GM19468 (cell line): ENCODE results near the gene ZNF407.

Experiments used
- ATAC-seq: cut with Tn5 transposase; IDR thresholded peaks from one replicate; pipeline ENCODE4 v1.9.1; 2021; ENCODE audit warnings: mild to moderate bottlenecking, moderate library complexity, moderate number of reproducible peaks; ENCODE audit not compliant: unreplicated experiment; ENCODE audit errors: extremely low read depth

The ZNF407 gene

DNA sequence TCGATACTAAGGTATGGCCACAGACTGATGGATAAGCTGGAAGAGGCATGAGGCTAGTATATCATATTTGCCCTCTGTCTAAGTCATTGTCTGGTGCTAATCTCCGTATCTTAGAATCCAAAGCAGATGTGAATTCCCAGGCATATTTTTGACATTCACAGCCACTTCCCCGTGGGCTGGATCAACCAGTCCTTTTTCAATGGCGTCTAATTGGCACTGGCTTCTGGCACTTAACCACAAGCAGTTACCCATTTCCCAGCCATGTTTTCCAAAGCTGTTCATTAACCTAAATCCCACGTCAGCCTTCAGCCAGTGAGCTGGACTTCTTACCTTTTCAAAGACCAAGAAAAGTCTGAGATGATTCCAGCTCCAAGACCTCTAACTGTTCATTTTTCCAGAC, 20.7 kb upstream of the ZNF407 start:
- ATAC-seq, result no peak

GRCh38 chr18:74579496-74580065, 18.1 kb upstream of the ZNF407 start:
- ATAC-seq, result no peak

- no peak for ATAC-seq
Measured at GRCh38 chr18:74582642-74583041, 15.0 kb upstream of the ZNF407 start.

- ATAC-seq, result no peak
Measured at GRCh38 chr18:74587441-74587840, 10.2 kb upstream of the ZNF407 start.

DNA sequence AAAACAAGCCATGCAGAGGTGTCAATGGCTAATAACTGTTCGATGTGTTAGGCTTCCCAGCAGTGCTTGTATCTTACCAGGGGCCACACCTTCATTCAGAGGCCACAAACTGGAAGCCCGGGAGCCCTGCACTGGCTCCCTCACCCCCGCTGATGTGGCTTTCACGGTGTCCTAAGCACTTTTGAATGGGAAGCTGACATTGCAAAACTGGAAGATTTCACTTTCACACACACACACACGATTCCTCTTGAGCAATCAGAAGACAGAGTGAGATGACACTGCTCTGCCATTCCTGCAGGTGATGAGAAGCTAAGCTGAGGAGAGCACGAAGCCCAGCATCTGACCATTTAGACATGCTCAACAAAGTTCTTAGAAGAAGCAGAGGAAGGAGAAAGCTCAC, 8.6 kb upstream of the ZNF407 start:
- ATAC-seq, result no peak

DNA sequence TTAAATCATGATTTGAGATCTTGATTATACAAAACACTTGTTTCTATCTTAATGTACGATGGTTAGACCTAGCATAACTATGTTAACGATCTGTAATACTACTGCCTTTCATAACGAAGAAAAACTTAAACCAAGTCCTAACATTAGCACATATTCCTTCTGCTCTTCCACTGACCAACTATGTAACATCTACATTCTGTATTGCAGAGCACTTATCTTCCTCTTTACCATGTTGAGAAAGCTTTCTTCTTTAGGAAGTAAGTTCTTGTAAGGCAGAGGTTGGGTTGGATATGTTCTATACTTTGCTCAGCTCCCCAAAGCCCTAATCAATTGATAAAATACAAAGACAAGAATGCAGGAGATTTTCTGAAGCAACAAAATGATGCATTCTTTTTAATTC, 7.9 kb upstream of the ZNF407 start:
- ATAC-seq, result no peak

GRCh38 chr18:74590671-74591070, 7.0 kb upstream of the ZNF407 start:
- no peak for ATAC-seq

DNA sequence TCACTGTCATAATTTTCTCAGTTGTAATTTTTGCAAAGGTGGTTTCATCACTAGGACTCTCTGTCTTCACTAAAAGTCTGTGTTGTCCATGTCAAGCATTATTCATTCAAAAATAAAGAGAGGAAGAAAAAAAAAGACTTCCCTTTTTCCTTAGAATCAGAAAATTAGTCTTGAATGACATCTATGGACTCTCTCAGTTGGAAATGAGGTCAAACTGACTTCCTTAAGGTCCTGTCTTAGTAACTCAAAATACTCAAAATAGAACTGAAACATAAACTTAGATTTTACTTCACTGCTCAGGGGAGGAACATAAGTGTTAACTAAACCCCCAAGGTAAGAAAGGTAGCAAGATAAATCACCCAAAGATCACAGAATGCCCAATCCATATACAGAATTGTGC, 2.2 kb upstream of the ZNF407 start:
- no peak for ATAC-seq

- ATAC-seq, result peak; percentile 10
Measured at GRCh38 chr18:74597034-74597661, 522 bp upstream of the ZNF407 start.

GRCh38 chr18:74598350-74599001, 806 bp downstream of the ZNF407 start:
- ATAC-seq, result peak; percentile 34

GRCh38 chr18:74604361-74604760, 6.7 kb downstream of the ZNF407 start:
- no peak for ATAC-seq

DNA sequence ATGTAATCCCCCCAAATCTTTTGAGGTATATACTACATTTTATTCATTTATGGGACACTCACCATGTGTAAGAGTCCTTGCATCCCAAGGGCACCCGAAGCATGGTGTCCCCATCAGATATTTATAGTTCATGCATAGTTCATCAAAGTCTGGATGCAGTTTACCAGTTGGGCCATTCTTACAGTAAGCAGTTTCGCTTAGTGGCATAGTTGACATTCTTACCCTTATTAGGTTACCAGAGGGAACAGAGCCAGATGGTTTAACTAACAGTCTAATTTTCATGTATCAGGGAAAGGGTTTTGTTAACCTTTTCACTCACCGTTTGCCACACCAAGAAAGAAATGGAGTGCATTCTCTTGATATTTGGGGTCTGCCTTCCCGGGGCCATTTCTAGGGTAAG, 7.1 kb downstream of the ZNF407 start:
- no peak for ATAC-seq

DNA sequence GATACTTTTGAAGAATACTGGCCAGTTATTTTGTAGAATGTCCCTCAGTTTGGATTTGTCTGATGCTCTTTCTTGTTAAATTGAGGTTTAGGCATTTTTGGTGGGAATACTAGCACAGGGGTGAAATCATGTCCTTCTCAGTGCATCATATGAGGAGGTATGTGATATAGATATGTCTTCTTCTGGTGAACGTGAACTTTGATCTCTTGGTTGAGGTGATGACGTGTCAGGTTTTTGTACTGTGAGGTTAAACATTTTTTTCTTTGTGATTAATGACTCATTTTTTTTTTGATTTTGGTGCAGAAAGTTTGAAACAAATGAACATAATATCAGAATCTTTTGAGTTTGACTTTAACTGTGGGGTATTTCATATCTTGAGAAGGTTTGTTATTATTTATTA, 11.0 kb downstream of the ZNF407 start:
- ATAC-seq, result no peak

GRCh38 chr18:74609535-74609934, 11.9 kb downstream of the ZNF407 start:
- no peak for ATAC-seq

DNA sequence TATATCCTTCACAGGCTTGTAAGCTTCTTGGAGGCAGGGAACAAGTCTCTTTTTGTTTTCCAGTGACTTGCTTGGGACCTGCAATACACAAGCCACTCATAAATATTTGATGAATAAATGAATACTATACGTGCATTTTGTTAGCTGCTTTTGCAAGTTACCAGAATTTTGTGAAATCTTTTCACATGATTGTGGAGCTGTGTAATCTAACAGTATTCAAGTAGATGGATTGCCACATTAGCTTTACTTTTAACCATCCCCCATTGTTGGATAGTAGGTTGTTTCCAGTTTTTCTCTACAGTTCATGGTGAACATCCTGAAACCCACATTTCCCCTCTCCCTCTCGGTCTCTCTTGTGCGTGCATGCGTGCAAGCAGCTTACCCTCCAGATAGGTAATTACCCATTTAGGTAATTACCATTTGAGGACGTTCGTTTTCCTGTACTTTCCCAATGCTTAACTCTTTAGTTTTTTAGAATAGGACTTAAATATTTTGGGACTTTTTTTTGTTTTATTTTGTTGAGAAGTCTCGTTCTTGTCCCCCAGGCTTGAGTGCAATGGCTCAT, 12.5 kb downstream of the ZNF407 start:
- no peak for ATAC-seq

- ATAC-seq, result no peak
Measured at GRCh38 chr18:74610860-74611259, 13.2 kb downstream of the ZNF407 start.

DNA sequence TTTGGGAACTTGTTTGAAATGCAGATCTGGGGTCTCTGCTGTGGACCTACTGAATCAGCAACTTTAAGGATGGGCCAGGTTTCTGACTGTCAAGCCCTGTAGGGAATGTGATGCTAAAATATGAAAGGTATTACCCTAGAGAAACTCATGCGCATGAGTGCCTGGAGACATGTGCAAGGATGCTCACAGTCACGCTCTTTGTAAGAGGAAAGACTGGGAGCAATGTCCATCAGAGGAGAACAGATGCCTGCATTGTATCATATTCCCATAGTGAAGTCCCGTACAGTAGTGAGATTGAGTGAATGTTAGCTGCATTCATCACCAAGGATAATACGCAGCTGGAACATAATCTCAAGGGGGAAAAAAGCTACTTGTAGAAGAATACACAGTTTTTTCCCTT, 14.1 kb downstream of the ZNF407 start:
- no peak for ATAC-seq

- no peak for ATAC-seq
Measured at GRCh38 chr18:74613381-74613780, 15.7 kb downstream of the ZNF407 start.

DNA sequence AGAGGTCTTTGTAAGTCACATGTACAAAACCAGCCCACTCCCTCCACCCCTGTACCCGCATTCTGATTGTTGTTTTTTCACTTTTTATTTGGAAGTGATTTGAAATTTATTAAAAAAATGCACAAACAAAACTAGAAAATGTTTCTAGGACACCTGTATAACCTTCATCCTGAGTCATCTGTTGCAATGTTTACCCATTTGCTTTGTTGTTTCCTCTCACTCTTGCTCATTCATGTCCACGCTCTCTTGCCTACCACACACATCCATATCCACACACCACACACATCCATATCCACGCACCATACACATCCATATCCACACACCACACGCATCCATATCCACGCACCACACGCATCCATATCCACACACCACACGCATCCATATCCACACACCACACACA, 18.8 kb downstream of the ZNF407 start:
- no peak for ATAC-seq

DNA sequence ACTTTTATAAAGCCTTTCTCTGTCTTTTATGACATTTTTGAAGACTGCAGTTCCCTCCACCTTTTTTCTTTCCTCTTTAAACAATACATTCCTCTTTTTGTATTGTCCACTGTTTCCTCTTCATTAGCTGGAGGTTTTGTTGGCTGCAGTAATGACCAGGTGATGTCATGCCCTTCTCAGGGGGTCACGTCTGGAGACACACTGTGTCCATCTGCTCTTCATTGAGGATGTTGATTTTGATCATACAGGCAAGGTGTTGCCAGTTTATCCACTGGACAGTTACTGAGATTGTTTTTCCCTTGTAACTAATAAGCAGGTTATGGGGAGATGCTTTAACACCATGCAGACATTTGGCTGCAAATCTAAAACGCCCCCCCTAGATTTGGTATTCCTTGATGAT, 19.8 kb downstream of the ZNF407 start:
- no peak for ATAC-seq

DNA sequence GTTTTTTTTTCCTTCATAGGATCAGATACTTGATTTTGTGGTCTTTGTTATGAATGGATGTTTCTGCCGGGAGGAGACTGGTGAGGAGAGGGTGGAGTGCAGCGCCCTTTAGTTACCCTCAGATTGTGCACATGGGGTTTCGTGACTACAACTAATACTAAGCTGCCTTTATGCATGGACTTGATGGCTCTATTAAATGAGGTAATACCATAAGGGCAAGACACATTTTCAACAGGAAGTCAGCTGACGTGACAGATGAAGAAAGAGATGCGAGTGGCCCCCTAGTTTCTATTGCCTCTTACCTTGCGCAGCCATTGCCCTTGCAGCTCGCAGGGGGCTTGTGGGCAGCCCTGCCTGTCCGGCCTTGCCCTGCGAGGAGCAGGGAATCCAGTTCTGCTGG, 24.4 kb downstream of the ZNF407 start:
- no peak for ATAC-seq
